H9 (cell line): ENCODE data around the gene HSPG2. TPM values are rescaled to one million over a fixed set of nuclear protein-coding genes. Genes with fewer than 3 reads are reported as not detected.
A peak's percentile ranks its signal among the peaks of the same experiment; 100 is the strongest.

Experiments
- DNase-seq: peaks from one replicate; pipeline ENCODE4 v3.0.0-alpha.2; 2017
- H2AFZ ChIP-seq: one replicate; pipeline ENCODE4 v1.6.1; 2013; ENCODE audit warnings: mild to moderate bottlenecking, low read length, control low read depth, moderate library complexity
- H2AK5ac ChIP-seq: 2 replicates; pipeline ENCODE4 v1.6.1; 2013; ENCODE audit warnings: low read length, control low read depth, mixed read lengths; ENCODE audit not compliant: insufficient read length
- H2BK120ac ChIP-seq: one replicate; pipeline ENCODE4 v1.6.1; 2013; ENCODE audit warnings: low read depth, mild to moderate bottlenecking, low read length, control low read depth, inconsistent platforms; ENCODE audit not compliant: poor library complexity, severe bottlenecking
- H2BK12ac ChIP-seq: 2 replicates; pipeline ENCODE4 v1.6.1; 2013; ENCODE audit warnings: low read length, control low read depth, mixed read lengths, low read depth; ENCODE audit not compliant: insufficient read length
- H2BK15ac ChIP-seq: 2 replicates; pipeline ENCODE4 v1.6.1; 2013; ENCODE audit warnings: low read depth, low read length, control low read depth
- H2BK20ac ChIP-seq: one replicate; pipeline ENCODE4 v1.6.1; 2013; ENCODE audit warnings: low read depth, mild to moderate bottlenecking, low read length, control low read depth, inconsistent platforms; ENCODE audit not compliant: poor library complexity, severe bottlenecking
- H2BK5ac ChIP-seq: 2 replicates; pipeline ENCODE4 v1.6.1; 2013; ENCODE audit warnings: low read length, control low read depth, mixed read lengths; ENCODE audit not compliant: insufficient read length
- H3K14ac ChIP-seq: 2 replicates; pipeline ENCODE4 v1.6.1; 2013; ENCODE audit warnings: low read length, control low read depth; ENCODE audit not compliant: insufficient read depth
- H3K18ac ChIP-seq: 2 replicates; pipeline ENCODE4 v1.6.1; 2013; ENCODE audit warnings: low read depth, mild to moderate bottlenecking, mixed read lengths, low read length, control low read depth; ENCODE audit not compliant: insufficient read length
- H3K23ac ChIP-seq: 2 replicates; pipeline ENCODE4 v1.6.1; 2013; ENCODE audit warnings: low read length, control low read depth, mixed read lengths, low read depth; ENCODE audit not compliant: insufficient read length
- H3K23me2 ChIP-seq: 2 replicates; pipeline ENCODE4 v1.6.1; 2013; ENCODE audit warnings: low read depth, mild to moderate bottlenecking, mixed read lengths, low read length, control low read depth; ENCODE audit not compliant: insufficient read length, poor library complexity, severe bottlenecking
- H3K27ac ChIP-seq: 2 replicates; pipeline ENCODE4 v1.5.1; 2013; ENCODE audit warnings: low read length, control low read depth, mixed read lengths, low read depth; ENCODE audit not compliant: insufficient read length
- H3K27me3 ChIP-seq: 2 replicates; pipeline ENCODE4 v1.6.1; 2013; ENCODE audit warnings: low read length, control low read depth, inconsistent platforms; ENCODE audit not compliant: insufficient read depth
- H3K4ac ChIP-seq: 2 replicates; pipeline ENCODE4 v1.6.1; 2013; ENCODE audit warnings: low read depth, mild to moderate bottlenecking, control low read depth, inconsistent platforms, low read length, moderate library complexity
- H3K4me1 ChIP-seq: 2 replicates; pipeline ENCODE4 v1.6.1; 2013; ENCODE audit warnings: low read length, control low read depth, inconsistent platforms; ENCODE audit not compliant: insufficient read depth
- H3K4me2 ChIP-seq: 2 replicates; pipeline ENCODE4 v1.6.1; 2013; ENCODE audit warnings: low read length, control low read depth, mixed read lengths; ENCODE audit not compliant: insufficient read length, insufficient read depth
- H3K56ac ChIP-seq: 2 replicates; pipeline ENCODE4 v1.6.1; 2013; ENCODE audit warnings: low read depth, mild to moderate bottlenecking, mixed read lengths, low read length, control low read depth; ENCODE audit not compliant: insufficient read length
- H3K79me1 ChIP-seq: 2 replicates; pipeline ENCODE4 v1.6.1; 2013; ENCODE audit warnings: low read depth, mild to moderate bottlenecking, moderate library complexity, low read length, control low read depth, inconsistent platforms; ENCODE audit not compliant: insufficient read depth, poor library complexity, severe bottlenecking
- H3K79me2 ChIP-seq: 2 replicates; pipeline ENCODE4 v1.6.1; 2013; ENCODE audit warnings: low read length, control low read depth, inconsistent platforms; ENCODE audit not compliant: insufficient read depth
- H3K9ac ChIP-seq: 2 replicates; pipeline ENCODE4 v1.6.1; 2013; ENCODE audit warnings: low read length, control low read depth, mixed read lengths; ENCODE audit not compliant: insufficient read length; ENCODE audit errors: extremely low read depth
- H3K9me3 ChIP-seq: one replicate; pipeline ENCODE4 v1.6.1; 2013; ENCODE audit warnings: low read depth, low read length, inconsistent platforms; ENCODE audit not compliant: control insufficient read depth
- H3T11ph ChIP-seq: one replicate; pipeline ENCODE4 v1.6.1; 2013; ENCODE audit warnings: mild to moderate bottlenecking, low read length, control low read depth, inconsistent platforms
- H4K20me1 ChIP-seq: one replicate; pipeline ENCODE4 v1.6.1; 2013; ENCODE audit not compliant: control insufficient read depth, insufficient read length, insufficient read depth
- H4K5ac ChIP-seq: 2 replicates; pipeline ENCODE4 v1.6.1; 2013; ENCODE audit warnings: low read depth, mild to moderate bottlenecking, mixed read lengths, low read length, control low read depth; ENCODE audit not compliant: insufficient read length
- H4K8ac ChIP-seq: replicated peaks from 2 replicates; pipeline ENCODE4 v1.6.1; 2013; ENCODE audit warnings: low read length, control low read depth, mixed read lengths, low read depth; ENCODE audit not compliant: insufficient read length
- H4K91ac ChIP-seq: 2 replicates; pipeline ENCODE4 v1.6.1; 2013; ENCODE audit warnings: low read depth, mild to moderate bottlenecking, moderate library complexity, mixed read lengths, low read length, control low read depth; ENCODE audit not compliant: insufficient read length
- H3K27ac Mint-ChIP-seq, 3 experiments: 2 replicates in 2 of 3; 3 replicates in 1 of 3; pipeline ENCODE4 v1.8.0; 2020 to 2021; ENCODE audit warnings: mixed read lengths in 3 of 3, mild to moderate bottlenecking in 1 of 3, moderate library complexity in 1 of 3
- H3K27me3 Mint-ChIP-seq: 2 replicates; pipeline ENCODE4 v1.8.0; 2021; ENCODE audit warnings: low read depth, mild to moderate bottlenecking, moderate library complexity, mixed read lengths
- H3K36me3 Mint-ChIP-seq, 3 experiments: 2 replicates in 2 of 3; 3 replicates in 1 of 3; pipeline ENCODE4 v1.8.0; 2020 to 2021; ENCODE audit warnings: low read depth in 3 of 3, mixed read lengths in 3 of 3; ENCODE audit not compliant: insufficient read depth in 1 of 3
- H3K4me1 Mint-ChIP-seq, 2 experiments: 2 replicates each; pipeline ENCODE4 v1.8.0; 2020; ENCODE audit warnings: mixed read lengths in 2 of 2
- H3K4me3 Mint-ChIP-seq, 2 experiments: 2 replicates in 1 of 2; 3 replicates in 1 of 2; pipeline ENCODE4 v1.8.0; 2020 to 2021; ENCODE audit warnings: mild to moderate bottlenecking in 2 of 2, mixed read lengths in 2 of 2, moderate library complexity in 1 of 2
- H3K9me3 Mint-ChIP-seq, 2 experiments: 2 replicates in 1 of 2; 3 replicates in 1 of 2; pipeline ENCODE4 v1.8.0; 2020; ENCODE audit warnings: mild to moderate bottlenecking in 2 of 2, mixed read lengths in 2 of 2, moderate library complexity in 1 of 2
- CTCF ChIP-seq: fragments of 200-600 bp; sonication (generic); conservative IDR thresholded peaks from 3 replicates; pipeline ENCODE4 v1.8.0; 2021; ENCODE audit warnings: antibody characterized with exemption, mild to moderate bottlenecking
- WGBS: extraction: QIAGEN DNeasy Blood & Tissue Kit; methylation state at CpG from one replicate; pipeline ENCODE4 v1.1.7; 2013; ENCODE audit warnings: missing lambda C conversion rate, low lambda C conversion rate, mixed read lengths; ENCODE audit not compliant: insufficient read length; ENCODE audit errors: extremely low coverage; 5-methylcytosine and 5-hydroxymethylcytosine counted together
- total RNA-seq: library from RNA; stranded (reverse); gene quantifications from 2 replicates; pipeline ENCODE4 v1.2.1, GENCODE V29; 2021

The HSPG2 gene
- total RNA-seq, 1 experiment from 2014 or later: 90.0 TPM

- H2BK20ac ChIP-seq: no peak overlapping the region
- no CpG with 5 or more reads among the region's 5 CpGs for WGBS
- DNase-seq: no peak
- H4K20me1 ChIP-seq: no peaks in the 10 kb centered on the region
- H2BK5ac ChIP-seq: no peak overlapping the region
- H3K9me3 Mint-ChIP-seq: no peaks in the 10 kb centered on the region
- peaks cover 43 to 57% of the 10 kb centered on the region in 2 experiments for H3K4me1 Mint-ChIP-seq
- H3K14ac ChIP-seq: peak overlapping the region; percentile 2; the same call in 1 of the 2 replicates
- no peak overlapping the region for H4K8ac ChIP-seq
- H3K23ac ChIP-seq: no peak overlapping the region
- H2BK15ac ChIP-seq: no peak overlapping the region
- no peak overlapping the region for H2AFZ ChIP-seq
- no peak overlapping the region for H3K27ac ChIP-seq
- no peaks in the 10 kb centered on the region for H3K9me3 ChIP-seq
- no peak overlapping the region for H2BK12ac ChIP-seq
- H3K79me2 ChIP-seq: no peaks in the 10 kb centered on the region
- TF ChIP-seq CTCF: no peak
- H3K18ac ChIP-seq: no peak overlapping the region
- H2BK120ac ChIP-seq: no peak overlapping the region
- peaks cover 0 to 14% (median 10%) of the 10 kb centered on the region in 3 experiments; a peak in 4 of 7 replicates for H3K36me3 Mint-ChIP-seq
- H3T11ph ChIP-seq: no peak overlapping the region
- no peak overlapping the region; a peak in 1 of 5 replicates for H3K4me3 Mint-ChIP-seq
- H2AK5ac ChIP-seq: no peak overlapping the region
- no peak overlapping the region for H4K5ac ChIP-seq
- H3K4ac ChIP-seq: no peak overlapping the region
- no peaks in the 10 kb centered on the region for H3K27me3 ChIP-seq
- H3K56ac ChIP-seq: no peak overlapping the region
- H3K27ac Mint-ChIP-seq: peak overlapping the region; percentile 51 to 80 (median 63); a peak in 4 of 7 replicates
- no peaks in the 10 kb centered on the region for H3K23me2 ChIP-seq
- H3K79me1 ChIP-seq: no peaks in the 10 kb centered on the region
- H3K9ac ChIP-seq: no peak overlapping the region
- H3K27me3 Mint-ChIP-seq: no peaks in the 10 kb centered on the region
- H3K4me1 ChIP-seq: peaks cover 16% of the 10 kb centered on the region; the same call in 1 of the 2 replicates
- H4K91ac ChIP-seq: no peak overlapping the region
- peak overlapping the region; percentile 1 for H3K4me2 ChIP-seq
Measured at GRCh38 chr1:21913763-21914162, 23.3 kb downstream of the HSPG2 start.
